ENCODE data around the gene CDH23.
"Not testable (repeated sequence)": the region's sequence is repeated elsewhere in the genome, so short reads cannot be mapped to it uniquely, and the experiment has no call there.

Gene CDH23

GRCh38 chr10:71351628-71352319 lies 44.9 kb upstream of the CDH23 start:
- no peak for TF ChIP-seq CTCF (IDR thresholded peaks at IDR 0.05)
- DNase-seq: no peak

GRCh38 chr10:71353639-71354038 lies 43.1 kb upstream of the CDH23 start:
- no peak for TF ChIP-seq CTCF (IDR thresholded peaks at IDR 0.05)
- Mint-ChIP-seq H3K27ac (no peak overlapping the region), H3K4me1 (peaks cover 19% of the 10 kb centered on the region), H3K4me3 (no peak overlapping the region), H3K27me3 (ENCODE audit: low read depth, poor library complexity) (peaks cover 11% of the 10 kb centered on the region), H3K36me3 (ENCODE audit: low read depth) (peaks cover 9% of the 10 kb centered on the region), H3K9me3 (no peaks in the 10 kb centered on the region)
- DNase-seq: no peak

More at GRCh38 chr10:71351628-71352319, 44.9 kb upstream of the CDH23 start:
- Mint-ChIP-seq H3K9me3 (no peaks in the 10 kb centered on the region), H3K4me3 (no peak overlapping the region), H3K27ac (no peak overlapping the region), H3K4me1 (peaks cover 25% of the 10 kb centered on the region), H3K36me3 (ENCODE audit: low read depth) (peaks cover 3% of the 10 kb centered on the region), H3K27me3 (ENCODE audit: low read depth, poor library complexity) (peaks cover 8% of the 10 kb centered on the region)

- H3K4me1 Mint-ChIP-seq: peaks cover 19% of the 10 kb centered on the region
- peaks cover 6% of the 10 kb centered on the region for H3K36me3 Mint-ChIP-seq (ENCODE audit: low read depth)
- H3K4me3 Mint-ChIP-seq: no peak overlapping the region
- no peak for DNase-seq
- no peak overlapping the region for H3K27ac Mint-ChIP-seq
- no peaks in the 10 kb centered on the region for H3K9me3 Mint-ChIP-seq
- H3K27me3 Mint-ChIP-seq (ENCODE audit: low read depth, poor library complexity): peaks cover 11% of the 10 kb centered on the region
- no peak for TF ChIP-seq CTCF (IDR thresholded peaks at IDR 0.05)
Measured at GRCh38 chr10:71354776-71355175, 41.9 kb upstream of the CDH23 start.

- H3K4me3 Mint-ChIP-seq: no peak overlapping the region
- H3K9me3 Mint-ChIP-seq: no peaks in the 10 kb centered on the region
- no peak for TF ChIP-seq CTCF (IDR thresholded peaks at IDR 0.05)
- no peak overlapping the region for H3K27ac Mint-ChIP-seq
- peaks cover 19% of the 10 kb centered on the region for H3K4me1 Mint-ChIP-seq
- H3K27me3 Mint-ChIP-seq (ENCODE audit: low read depth, poor library complexity): peaks cover 11% of the 10 kb centered on the region
- no peak for DNase-seq
- H3K36me3 Mint-ChIP-seq (ENCODE audit: low read depth): peaks cover 5% of the 10 kb centered on the region
Measured at GRCh38 chr10:71355886-71356285, 40.8 kb upstream of the CDH23 start.

GRCh38 chr10:71357792-71358265 lies 38.9 kb upstream of the CDH23 start:
- DNase-seq: no peak
- TF ChIP-seq CTCF (IDR thresholded peaks at IDR 0.05): no peak
- peak overlapping the region; percentile 51 for H3K27ac Mint-ChIP-seq
- H3K9me3 Mint-ChIP-seq: no peaks in the 10 kb centered on the region
- peaks cover 19% of the 10 kb centered on the region for H3K4me1 Mint-ChIP-seq
- H3K27me3 Mint-ChIP-seq (ENCODE audit: low read depth, poor library complexity): peaks cover 7% of the 10 kb centered on the region
- H3K36me3 Mint-ChIP-seq (ENCODE audit: low read depth): peaks cover 14% of the 10 kb centered on the region
- no peak overlapping the region for H3K4me3 Mint-ChIP-seq

GRCh38 chr10:71358277-71358676 lies 38.4 kb upstream of the CDH23 start:
- Mint-ChIP-seq H3K27ac (no peak overlapping the region), H3K27me3 (ENCODE audit: low read depth, poor library complexity) (peaks cover 7% of the 10 kb centered on the region), H3K9me3 (no peaks in the 10 kb centered on the region), H3K4me1 (peaks cover 19% of the 10 kb centered on the region), H3K36me3 (ENCODE audit: low read depth) (peaks cover 14% of the 10 kb centered on the region), H3K4me3 (no peak overlapping the region)
- TF ChIP-seq CTCF (IDR thresholded peaks at IDR 0.05): no peak
- no peak for DNase-seq

- H3K9me3 Mint-ChIP-seq; H3K27ac Mint-ChIP-seq; DNase-seq; H3K27me3 Mint-ChIP-seq (ENCODE audit: low read depth, poor library complexity); H3K4me3 Mint-ChIP-seq: not testable (repeated sequence)
- H3K4me1 Mint-ChIP-seq: peaks cover 19% of the 10 kb centered on the region
- H3K36me3 Mint-ChIP-seq (ENCODE audit: low read depth): peaks cover 14% of the 10 kb centered on the region
Measured at GRCh38 chr10:71358906-71359305, 37.8 kb upstream of the CDH23 start.
